WTC11 (cell line): ENCODE data around the gene BTD.

Experiments
- CTCF ChIP-seq: fragments of 200-600 bp; IDR thresholded peaks from 2 replicates; pipeline ENCODE4 v1.8.0; 2022; ENCODE audit warnings: antibody characterized with exemption
- ESRRA ChIP-seq: sonication (generic); formaldehyde crosslinking; IDR thresholded peaks from 2 replicates; pipeline ENCODE4 v1.8.1; 2022; ENCODE audit warnings: mild to moderate bottlenecking, missing genetic modification reagents, borderline replicate concordance
- KAT7 ChIP-seq: sonication (generic); formaldehyde crosslinking; IDR thresholded peaks from 2 replicates; pipeline ENCODE4 v1.8.1; 2023; ENCODE audit warnings: missing genetic modification reagents, mild to moderate bottlenecking, borderline replicate concordance
- SMAD3 ChIP-seq: sonication (generic); formaldehyde crosslinking; IDR thresholded peaks from 2 replicates; pipeline ENCODE4 v1.8.0; 2022; ENCODE audit warnings: missing genetic modification reagents, mild to moderate bottlenecking, borderline replicate concordance
- ZNF263 ChIP-seq: sonication (generic); formaldehyde crosslinking; IDR thresholded peaks from 2 replicates; pipeline ENCODE4 v1.8.1; 2022; ENCODE audit warnings: low read depth, mild to moderate bottlenecking, moderate library complexity, missing genetic modification reagents
- ZNF423 ChIP-seq: fragments of 250-450 bp; sonication (Bioruptor Pico); IDR thresholded peaks from 2 replicates; pipeline ENCODE4 v2.1.2; 2022; ENCODE audit warnings: mild to moderate bottlenecking, moderate library complexity

DNA sequence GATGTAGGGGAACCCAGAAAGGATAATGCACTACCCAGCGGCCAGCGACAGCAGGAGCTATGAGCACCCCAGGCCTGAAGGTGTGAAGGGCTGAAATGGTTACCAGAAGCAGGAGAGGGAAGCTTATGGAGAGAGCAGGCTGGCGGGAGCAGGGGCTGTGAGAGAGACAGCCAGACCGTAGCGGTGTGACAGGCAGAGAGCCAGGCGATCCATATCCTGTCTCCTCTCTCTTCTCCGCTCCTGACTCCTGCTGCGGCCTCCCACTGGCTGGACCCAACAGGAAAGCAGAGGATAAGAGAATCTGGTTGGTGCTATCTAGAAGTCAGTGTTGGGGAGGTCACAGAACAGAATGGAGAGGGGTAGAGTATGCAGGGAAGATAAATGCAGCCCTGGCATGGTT, 49.9 kb downstream of the BTD start:
- TF ChIP-seq CTCF (no peak), ZNF423 (CRISPR knock-in tag) (no peak), ZNF263 (CRISPR knock-in tag) (no peak), SMAD3 (no peak), KAT7 (no peak), ESRRA (CRISPR knock-in tag) (no peak)
